PFSK-1 (cell line): ENCODE measurements around the gene COL6A3.

Experiments
- FOXP2 ChIP-seq: optimal IDR thresholded peaks from 2 replicates; pipeline ENCODE3; 2011; ENCODE audit warnings: borderline replicate concordance, control low read depth, inconsistent platforms; ENCODE audit not compliant: insufficient read depth; ENCODE audit errors: extremely low read length, extremely low read depth
- POLR2AphosphoS5 ChIP-seq: IDR thresholded peaks from 2 replicates; pipeline ENCODE4 v1.6.1; 2012; ENCODE audit warnings: low read depth, mild to moderate bottlenecking, control low read depth, low read length, moderate library complexity
- SIN3A ChIP-seq: IDR thresholded peaks from 2 replicates; pipeline ENCODE4 v1.6.1; 2012; ENCODE audit warnings: mild to moderate bottlenecking, low read length, moderate library complexity, borderline replicate concordance; ENCODE audit not compliant: insufficient read depth
- TAF1 ChIP-seq: IDR thresholded peaks from 2 replicates; pipeline ENCODE4 v1.6.1; 2012; ENCODE audit warnings: low read length, control low read depth, borderline replicate concordance; ENCODE audit not compliant: insufficient read depth
- TF ChIP-seq, protein P1 (sequence below), 2 experiments: IDR thresholded peaks; 2 replicates each; pipeline versions ENCODE4 v1.6.1 to v1.8.0; 2011 to 2012; ENCODE audit warnings: low read depth in 2 of 2, low read length in 2 of 2, control low read depth in 1 of 2, inconsistent platforms in 1 of 2, mild to moderate bottlenecking in 1 of 2, moderate library complexity in 1 of 2; ENCODE audit not compliant: insufficient read depth in 1 of 2

COL6A3 gene

DNA sequence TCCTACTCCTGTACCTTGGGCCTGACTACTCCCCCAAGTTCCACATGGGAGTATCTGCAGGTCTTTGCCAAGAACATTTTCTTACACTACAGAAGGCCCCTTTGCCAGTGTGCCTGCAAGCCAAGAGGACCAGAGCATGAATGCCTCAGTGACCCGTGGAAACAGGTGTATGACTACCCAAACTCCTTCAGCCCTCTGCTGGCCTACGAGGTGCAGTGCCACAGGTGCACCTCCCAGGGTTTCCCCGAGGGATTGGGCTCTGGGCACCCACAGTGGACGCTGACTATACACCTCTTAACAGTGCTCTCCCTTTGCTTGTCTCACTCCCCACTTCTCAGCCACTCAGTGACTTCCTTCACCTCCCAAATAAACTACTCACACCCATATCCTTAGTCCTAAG is 91.4 kb downstream of the COL6A3 start:
- no peak for TF ChIP-seq SIN3A

DNA sequence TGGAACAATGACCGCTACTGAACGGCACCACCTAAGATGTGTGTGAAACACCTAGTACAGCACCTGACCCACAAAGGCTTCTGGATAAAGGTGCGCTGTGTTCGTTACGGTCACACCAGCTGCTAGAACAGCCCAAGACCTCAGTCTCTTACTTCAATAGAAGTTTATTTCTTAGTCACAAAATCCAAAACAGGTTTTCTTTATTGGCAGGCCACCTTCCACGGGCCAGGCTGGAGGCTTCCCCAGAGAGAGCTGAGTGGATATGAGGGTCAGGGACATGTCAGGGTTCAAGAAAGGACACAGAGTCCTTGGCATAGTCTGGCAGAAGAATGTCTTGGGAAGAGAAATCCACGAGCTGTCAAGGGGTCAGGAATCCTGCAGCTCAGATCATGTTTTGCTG is 92.2 kb downstream of the COL6A3 start:
- TF ChIP-seq SIN3A (no peak), FOXP2 (no peak), POLR2AphosphoS5 (no peak), TAF1 (no peak)
- TF ChIP-seq, protein P1, sequence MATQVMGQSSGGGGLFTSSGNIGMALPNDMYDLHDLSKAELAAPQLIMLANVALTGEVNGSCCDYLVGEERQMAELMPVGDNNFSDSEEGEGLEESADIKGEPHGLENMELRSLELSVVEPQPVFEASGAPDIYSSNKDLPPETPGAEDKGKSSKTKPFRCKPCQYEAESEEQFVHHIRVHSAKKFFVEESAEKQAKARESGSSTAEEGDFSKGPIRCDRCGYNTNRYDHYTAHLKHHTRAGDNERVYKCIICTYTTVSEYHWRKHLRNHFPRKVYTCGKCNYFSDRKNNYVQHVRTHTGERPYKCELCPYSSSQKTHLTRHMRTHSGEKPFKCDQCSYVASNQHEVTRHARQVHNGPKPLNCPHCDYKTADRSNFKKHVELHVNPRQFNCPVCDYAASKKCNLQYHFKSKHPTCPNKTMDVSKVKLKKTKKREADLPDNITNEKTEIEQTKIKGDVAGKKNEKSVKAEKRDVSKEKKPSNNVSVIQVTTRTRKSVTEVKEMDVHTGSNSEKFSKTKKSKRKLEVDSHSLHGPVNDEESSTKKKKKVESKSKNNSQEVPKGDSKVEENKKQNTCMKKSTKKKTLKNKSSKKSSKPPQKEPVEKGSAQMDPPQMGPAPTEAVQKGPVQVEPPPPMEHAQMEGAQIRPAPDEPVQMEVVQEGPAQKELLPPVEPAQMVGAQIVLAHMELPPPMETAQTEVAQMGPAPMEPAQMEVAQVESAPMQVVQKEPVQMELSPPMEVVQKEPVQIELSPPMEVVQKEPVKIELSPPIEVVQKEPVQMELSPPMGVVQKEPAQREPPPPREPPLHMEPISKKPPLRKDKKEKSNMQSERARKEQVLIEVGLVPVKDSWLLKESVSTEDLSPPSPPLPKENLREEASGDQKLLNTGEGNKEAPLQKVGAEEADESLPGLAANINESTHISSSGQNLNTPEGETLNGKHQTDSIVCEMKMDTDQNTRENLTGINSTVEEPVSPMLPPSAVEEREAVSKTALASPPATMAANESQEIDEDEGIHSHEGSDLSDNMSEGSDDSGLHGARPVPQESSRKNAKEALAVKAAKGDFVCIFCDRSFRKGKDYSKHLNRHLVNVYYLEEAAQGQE (IDR thresholded peaks at IDR 0.05; ENCODE audit: insufficient read depth in 1 of 2, low read depth in 2 of 2, low read length in 2 of 2), result no peak

DNA sequence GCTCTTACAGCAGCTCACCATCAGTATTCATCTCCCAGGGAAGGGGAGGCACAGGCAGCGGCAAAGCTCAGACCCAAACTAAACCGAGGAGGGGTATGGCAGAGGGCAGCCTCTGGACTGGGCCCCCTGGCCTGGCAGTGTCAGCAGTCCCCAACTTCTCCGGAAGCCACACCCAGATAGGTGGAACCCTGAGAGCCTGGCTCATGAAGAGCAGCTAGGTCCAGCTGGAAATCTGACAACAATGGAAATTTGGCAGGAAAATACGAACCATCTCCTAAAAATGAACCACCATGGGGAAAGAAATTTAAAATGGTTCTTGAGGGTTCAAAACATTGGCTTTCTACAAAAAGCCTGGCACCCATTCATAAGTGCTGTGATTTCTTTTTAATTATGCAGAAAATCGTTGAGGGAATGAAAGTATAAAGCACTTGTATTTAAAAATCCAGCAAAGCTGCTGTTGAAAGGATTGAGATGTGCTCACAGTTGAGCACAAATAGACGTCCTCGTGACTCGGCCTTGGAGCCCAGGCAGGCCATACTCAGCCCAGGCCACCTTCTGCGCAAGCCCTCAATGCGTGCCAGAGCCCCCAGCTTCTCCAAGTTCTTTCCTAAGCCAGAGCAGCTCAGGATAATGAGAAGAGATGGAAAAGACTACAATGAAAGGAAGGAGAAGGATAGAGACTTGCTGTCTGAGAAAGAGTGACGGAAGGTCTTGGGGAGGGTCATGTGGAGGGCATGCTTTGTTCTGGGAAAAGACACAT is 93.0 kb downstream of the COL6A3 start:
- TF ChIP-seq FOXP2 (no peak), SIN3A (no peak), POLR2AphosphoS5 (no peak), TAF1 (no peak)
- TF ChIP-seq, protein P1 (IDR thresholded peaks at IDR 0.05; ENCODE audit: insufficient read depth in 1 of 2, low read depth in 2 of 2, low read length in 2 of 2), result no peak

DNA sequence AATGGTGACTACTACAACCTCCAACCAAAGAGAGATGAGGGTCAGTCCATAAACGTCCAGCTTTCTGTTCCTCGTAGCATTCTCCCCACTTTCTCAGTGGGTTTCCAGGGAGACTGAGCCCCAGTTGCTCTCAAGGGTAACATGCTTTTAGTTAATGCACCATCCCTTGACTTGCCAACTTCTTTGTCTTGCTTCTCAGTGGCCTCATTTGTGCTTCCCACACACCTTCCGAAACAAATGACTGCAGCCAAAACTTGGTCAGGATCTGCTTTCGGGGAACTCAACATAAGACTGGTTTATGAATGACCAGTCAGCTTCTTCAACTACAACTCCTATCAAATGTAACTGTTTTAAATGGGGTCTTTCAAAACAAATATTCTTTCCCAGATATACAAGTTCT is 94.1 kb downstream of the COL6A3 start:
- TF ChIP-seq TAF1, result no peak
- no peak for TF ChIP-seq POLR2AphosphoS5
- no peak for TF ChIP-seq SIN3A
- no peak for TF ChIP-seq FOXP2
- TF ChIP-seq, protein P1 (IDR thresholded peaks at IDR 0.05; ENCODE audit: insufficient read depth in 1 of 2, low read depth in 2 of 2, low read length in 2 of 2), result no peak

DNA sequence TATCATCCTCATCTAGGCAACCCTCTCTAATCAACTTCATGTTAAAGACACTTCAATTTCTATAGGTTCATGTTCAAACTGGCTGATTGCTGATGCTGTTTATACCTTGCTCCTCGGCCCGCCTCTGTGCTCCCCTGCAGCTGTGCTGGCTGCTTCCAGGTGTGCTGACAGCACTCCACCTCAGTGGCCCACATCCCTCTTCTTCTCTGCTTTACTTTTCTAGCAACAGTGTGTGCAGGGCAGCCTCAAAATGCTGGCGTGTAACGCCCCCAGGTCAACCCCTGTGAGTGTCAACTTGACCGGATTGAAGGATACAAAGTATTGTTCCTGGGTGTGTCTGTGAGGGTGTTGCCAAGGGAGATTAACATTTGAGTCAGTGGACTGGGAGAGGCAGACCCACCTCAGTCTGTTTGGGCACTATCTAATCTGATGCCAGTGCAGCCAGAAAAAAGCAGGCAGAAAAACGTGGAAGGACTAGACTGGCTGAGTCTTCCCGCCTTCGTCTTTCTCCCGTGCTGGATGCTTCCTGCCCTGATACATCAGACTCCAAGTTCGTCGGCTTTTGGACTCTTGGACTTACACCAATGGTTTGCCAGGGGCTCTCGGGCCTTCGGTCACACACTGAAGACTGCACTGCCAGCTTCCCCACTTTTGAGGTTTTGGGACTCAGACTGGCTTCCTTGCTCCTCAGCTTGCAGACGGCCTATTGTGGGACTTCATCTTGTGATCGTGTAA is 94.7 kb downstream of the COL6A3 start:
- TF ChIP-seq POLR2AphosphoS5 (no peak), TAF1 (no peak), FOXP2 (no peak)

DNA sequence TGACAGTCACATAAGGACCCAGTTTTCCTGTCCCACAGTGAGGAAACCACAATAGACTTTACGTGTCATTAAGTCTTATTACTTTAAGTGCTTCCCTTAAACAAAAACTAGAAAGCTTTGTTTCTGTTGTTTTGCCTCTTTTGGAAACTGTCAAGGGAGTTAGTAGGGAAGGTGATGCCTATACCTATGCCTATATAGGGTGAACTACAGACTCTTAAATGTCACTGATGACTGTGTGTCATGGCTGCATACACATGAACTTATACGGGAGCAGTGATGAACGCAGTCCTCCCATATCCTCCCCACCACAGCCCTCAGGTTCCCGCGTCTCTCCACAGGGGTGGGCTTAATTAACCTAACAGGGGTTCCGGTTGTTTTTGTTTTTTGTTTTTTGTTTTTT is 97.6 kb downstream of the COL6A3 start:
- TF ChIP-seq POLR2AphosphoS5, result no peak
- TF ChIP-seq TAF1, result no peak
- no peak for TF ChIP-seq FOXP2
- no peak for TF ChIP-seq SIN3A
- TF ChIP-seq, protein P1 (IDR thresholded peaks at IDR 0.05; ENCODE audit: insufficient read depth in 1 of 2, low read depth in 2 of 2, low read length in 2 of 2), result no peak
